ENCODE data around the gene ZNF85. TPM values are rescaled to one million over a fixed set of nuclear protein-coding genes. Genes with fewer than 3 reads are reported as not detected.
A peak's percentile ranks its signal among the peaks of the same experiment; 100 is the strongest.

The ZNF85 gene
- polyA plus RNA-seq (2011; rRNA removed) (4.6 and 8.7 TPM in 2 replicates), polyA minus RNA-seq (2011; rRNA and poly(A)+ RNA removed) (2.7 and 4.2 TPM in 2 replicates)

GRCh38 chr19:20923077-20923871 is at the start of gene ZNF85:
ZNF85 (plus strand) TSS chr19:20923251; CDS start chr19:20923401, 150 bp downstream.
- H3K36me3 ChIP-seq (ENCODE audit: control insufficient read depth, insufficient read depth, low read length) = no peaks in the 10 kb centered on the region
- peak within 1 kb of the TSS; percentile 87 for H3K4me3 ChIP-seq (ENCODE audit: low read depth, low read length)
- peak; percentile 71 for DNase-seq (ENCODE audit: low read depth)
- ChIA-PET POLR2A (interaction anchor here (0.5 kb wide), 1 partner anchor 146 kb away, joined by 3 read pairs; no protein-coding TSS in a partner anchor), CTCF (interaction anchor here (1.0 kb wide), 1 partner anchor 10 kb away, joined by 3 read pairs; no protein-coding TSS in a partner anchor)
- H3K27me3 ChIP-seq (ENCODE audit: control insufficient read depth, insufficient read depth, low read length) = no peaks in the 10 kb centered on the region
- TF ChIP-seq, protein P1, sequence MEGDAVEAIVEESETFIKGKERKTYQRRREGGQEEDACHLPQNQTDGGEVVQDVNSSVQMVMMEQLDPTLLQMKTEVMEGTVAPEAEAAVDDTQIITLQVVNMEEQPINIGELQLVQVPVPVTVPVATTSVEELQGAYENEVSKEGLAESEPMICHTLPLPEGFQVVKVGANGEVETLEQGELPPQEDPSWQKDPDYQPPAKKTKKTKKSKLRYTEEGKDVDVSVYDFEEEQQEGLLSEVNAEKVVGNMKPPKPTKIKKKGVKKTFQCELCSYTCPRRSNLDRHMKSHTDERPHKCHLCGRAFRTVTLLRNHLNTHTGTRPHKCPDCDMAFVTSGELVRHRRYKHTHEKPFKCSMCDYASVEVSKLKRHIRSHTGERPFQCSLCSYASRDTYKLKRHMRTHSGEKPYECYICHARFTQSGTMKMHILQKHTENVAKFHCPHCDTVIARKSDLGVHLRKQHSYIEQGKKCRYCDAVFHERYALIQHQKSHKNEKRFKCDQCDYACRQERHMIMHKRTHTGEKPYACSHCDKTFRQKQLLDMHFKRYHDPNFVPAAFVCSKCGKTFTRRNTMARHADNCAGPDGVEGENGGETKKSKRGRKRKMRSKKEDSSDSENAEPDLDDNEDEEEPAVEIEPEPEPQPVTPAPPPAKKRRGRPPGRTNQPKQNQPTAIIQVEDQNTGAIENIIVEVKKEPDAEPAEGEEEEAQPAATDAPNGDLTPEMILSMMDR (IDR thresholded peaks at IDR 0.05; ENCODE audit: insufficient read depth, low read depth, low read length) = 0 out of 2 replicates have a peak, but pooled peaks have one; percentile 3

DNA sequence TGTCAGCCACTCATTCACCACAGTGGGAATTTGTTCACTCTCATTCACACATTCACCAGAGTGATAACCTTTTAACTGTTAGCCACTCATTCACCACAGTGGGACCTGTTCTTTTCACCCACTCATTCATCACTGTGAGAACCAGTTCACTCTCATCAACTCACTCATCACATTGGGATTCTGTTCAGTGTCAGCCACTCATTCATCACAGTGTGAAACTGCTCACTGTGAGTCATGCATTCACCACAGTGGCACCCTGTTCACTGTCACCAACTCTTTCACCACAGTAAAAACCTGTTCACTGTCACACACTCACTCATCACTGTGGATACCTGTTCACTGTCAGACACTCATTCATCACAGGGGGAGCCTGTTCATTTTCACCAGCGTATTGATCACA is 43.5 kb upstream of the ZNF85 start:
- no peak overlapping the region for H3K4me3 ChIP-seq (ENCODE audit: low read depth, low read length)
- ChIA-PET CTCF (no interaction called here), POLR2A (no interaction called here)
- TF ChIP-seq, protein P1 (IDR thresholded peaks at IDR 0.05; ENCODE audit: insufficient read depth, low read depth, low read length) = no peak
- H3K27me3 ChIP-seq (ENCODE audit: control insufficient read depth, insufficient read depth, low read length) = no peaks in the 10 kb centered on the region
- no peaks in the 10 kb centered on the region for H3K36me3 ChIP-seq (ENCODE audit: control insufficient read depth, insufficient read depth, low read length)
- DNase-seq (ENCODE audit: low read depth) = no peak

- no peak for DNase-seq (ENCODE audit: low read depth)
- ChIA-PET POLR2A (no interaction called here), CTCF (no interaction called here)
- Histone ChIP-seq H3K4me3 (ENCODE audit: low read depth, low read length) (no peak overlapping the region), H3K36me3 (ENCODE audit: control insufficient read depth, insufficient read depth, low read length) (no peaks in the 10 kb centered on the region), H3K27me3 (ENCODE audit: control insufficient read depth, insufficient read depth, low read length) (no peaks in the 10 kb centered on the region)
- TF ChIP-seq, protein P1 (IDR thresholded peaks at IDR 0.05; ENCODE audit: insufficient read depth, low read depth, low read length) = no peak
Observed at GRCh38 chr19:20912973-20913372, 10.1 kb upstream of the ZNF85 start.

- POLR2A ChIA-PET = no interaction called here
- TF ChIP-seq, protein P1 (IDR thresholded peaks at IDR 0.05; ENCODE audit: insufficient read depth, low read depth, low read length) = no peak
- H3K36me3 ChIP-seq (ENCODE audit: control insufficient read depth, insufficient read depth, low read length) = no peaks in the 10 kb centered on the region
- no peaks in the 10 kb centered on the region for H3K27me3 ChIP-seq (ENCODE audit: control insufficient read depth, insufficient read depth, low read length)
- H3K4me3 ChIP-seq (ENCODE audit: low read depth, low read length) = no peak overlapping the region
- DNase-seq (ENCODE audit: low read depth) = no peak
- CTCF ChIA-PET = no interaction called here
Observed at GRCh38 chr19:20925481-20925880, 2.4 kb downstream of the ZNF85 start.

GRCh38 chr19:20926796-20927195 is 3.7 kb downstream of the ZNF85 start:
- POLR2A ChIA-PET = no interaction called here
- H3K27me3 ChIP-seq (ENCODE audit: control insufficient read depth, insufficient read depth, low read length) = no peaks in the 10 kb centered on the region
- no peak for DNase-seq (ENCODE audit: low read depth)
- no peaks in the 10 kb centered on the region for H3K36me3 ChIP-seq (ENCODE audit: control insufficient read depth, insufficient read depth, low read length)
- CTCF ChIA-PET = no interaction called here
- TF ChIP-seq, protein P1 (IDR thresholded peaks at IDR 0.05; ENCODE audit: insufficient read depth, low read depth, low read length) = no peak
- no peak overlapping the region for H3K4me3 ChIP-seq (ENCODE audit: low read depth, low read length)
